Measurements from ENCODE around the gene C1RL.
"Not testable (repeated sequence)": the region's sequence is repeated elsewhere in the genome, so short reads cannot be mapped to it uniquely, and the experiment has no call there.

Gene C1RL

GRCh38 chr12:7058163-7058845 is 50.7 kb downstream of the C1RL start:
- no peaks in the 10 kb centered on the region for H3K9me3 ChIP-seq (ENCODE audit: low read length)
- H4K20me1 ChIP-seq (ENCODE audit: insufficient read depth, low read length): no peaks in the 10 kb centered on the region
- no peak overlapping the region for H3K4me2 ChIP-seq (ENCODE audit: low read length)
- H3K4me3 ChIP-seq (ENCODE audit: low read depth, low read length, poor library complexity, severe bottlenecking): no peak overlapping the region
- H3K27ac ChIP-seq (ENCODE audit: low read depth, low read length, poor library complexity, severe bottlenecking): no peak overlapping the region
- no peak overlapping the region for H2AFZ ChIP-seq (ENCODE audit: low read length)
- TF ChIP-seq EZH2 (IDR thresholded peaks at IDR 0.05; ENCODE audit: borderline replicate concordance, low read length) (no peak), CTCF (IDR thresholded peaks at IDR 0.05; ENCODE audit: low read length) (no peak)
- H3K79me2 ChIP-seq (ENCODE audit: insufficient read depth, low read length): no peaks in the 10 kb centered on the region
- no peaks in the 10 kb centered on the region for H3K36me3 ChIP-seq (ENCODE audit: insufficient read depth, low read length)
- peaks cover 4% of the 10 kb centered on the region; the same call in 1 of the 2 replicates for H3K27me3 ChIP-seq (ENCODE audit: insufficient read depth, low read length)
- no peaks in the 10 kb centered on the region for H3K4me1 ChIP-seq (ENCODE audit: insufficient read depth, low read length, severe bottlenecking)
- no peaks in the 10 kb centered on the region for H3K9me2 ChIP-seq (ENCODE audit: low read depth, low read length)
- no peaks in the 10 kb centered on the region for H3F3A ChIP-seq (ENCODE audit: insufficient read depth, low read length)
- no peak overlapping the region for H3K9ac ChIP-seq (ENCODE audit: low read length)

- H3K27me3 ChIP-seq (ENCODE audit: insufficient read depth, low read length); H3K36me3 ChIP-seq (ENCODE audit: insufficient read depth, low read length); H3K9me3 ChIP-seq (ENCODE audit: low read length); H3K27ac ChIP-seq (ENCODE audit: low read depth, low read length, poor library complexity, severe bottlenecking); H3K4me2 ChIP-seq (ENCODE audit: low read length); H3K4me3 ChIP-seq (ENCODE audit: low read depth, low read length, poor library complexity, severe bottlenecking); H4K20me1 ChIP-seq (ENCODE audit: insufficient read depth, low read length); H2AFZ ChIP-seq (ENCODE audit: low read length); H3K79me2 ChIP-seq (ENCODE audit: insufficient read depth, low read length); H3K9me2 ChIP-seq (ENCODE audit: low read depth, low read length); H3K4me1 ChIP-seq (ENCODE audit: insufficient read depth, low read length, severe bottlenecking); H3K9ac ChIP-seq (ENCODE audit: low read length); H3F3A ChIP-seq (ENCODE audit: insufficient read depth, low read length): not testable (repeated sequence)
Measured at GRCh38 chr12:7055736-7056135, 53.3 kb downstream of the C1RL start.

GRCh38 chr12:7054925-7055324 is 54.1 kb downstream of the C1RL start:
- no peak overlapping the region for H3K27ac ChIP-seq (ENCODE audit: low read depth, low read length, poor library complexity, severe bottlenecking)
- H2AFZ ChIP-seq (ENCODE audit: low read length): no peak overlapping the region
- H3K9ac ChIP-seq (ENCODE audit: low read length): no peak overlapping the region
- no peaks in the 10 kb centered on the region for H4K20me1 ChIP-seq (ENCODE audit: insufficient read depth, low read length)
- H3K4me3 ChIP-seq (ENCODE audit: low read depth, low read length, poor library complexity, severe bottlenecking): no peak overlapping the region
- H3K27me3 ChIP-seq (ENCODE audit: insufficient read depth, low read length): no peaks in the 10 kb centered on the region; the same call in 1 of the 2 replicates
- TF ChIP-seq CTCF (IDR thresholded peaks at IDR 0.05; ENCODE audit: low read length): no peak
- TF ChIP-seq EZH2 (IDR thresholded peaks at IDR 0.05; ENCODE audit: borderline replicate concordance, low read length): no peak
- H3K4me2 ChIP-seq (ENCODE audit: low read length): no peak overlapping the region
- H3K4me1 ChIP-seq (ENCODE audit: insufficient read depth, low read length, severe bottlenecking): no peaks in the 10 kb centered on the region
- H3K9me2 ChIP-seq (ENCODE audit: low read depth, low read length): no peaks in the 10 kb centered on the region
- no peaks in the 10 kb centered on the region for H3F3A ChIP-seq (ENCODE audit: insufficient read depth, low read length)
- H3K79me2 ChIP-seq (ENCODE audit: insufficient read depth, low read length): no peaks in the 10 kb centered on the region
- H3K9me3 ChIP-seq (ENCODE audit: low read length): no peaks in the 10 kb centered on the region
- no peaks in the 10 kb centered on the region for H3K36me3 ChIP-seq (ENCODE audit: insufficient read depth, low read length)

GRCh38 chr12:7049973-7050372 is 59.0 kb downstream of the C1RL start:
- not testable (repeated sequence) for H3K9me3 ChIP-seq (ENCODE audit: low read length); H3K27ac ChIP-seq (ENCODE audit: low read depth, low read length, poor library complexity, severe bottlenecking)

GRCh38 chr12:7049445-7049951 is 59.5 kb downstream of the C1RL start:
- not testable (repeated sequence) for H3K79me2 ChIP-seq (ENCODE audit: insufficient read depth, low read length); H3K36me3 ChIP-seq (ENCODE audit: insufficient read depth, low read length); H3K27me3 ChIP-seq (ENCODE audit: insufficient read depth, low read length); H3K9me3 ChIP-seq (ENCODE audit: low read length); H3K9ac ChIP-seq (ENCODE audit: low read length); H4K20me1 ChIP-seq (ENCODE audit: insufficient read depth, low read length); H3F3A ChIP-seq (ENCODE audit: insufficient read depth, low read length); H3K4me1 ChIP-seq (ENCODE audit: insufficient read depth, low read length, severe bottlenecking); H3K4me2 ChIP-seq (ENCODE audit: low read length); H2AFZ ChIP-seq (ENCODE audit: low read length); H3K4me3 ChIP-seq (ENCODE audit: low read depth, low read length, poor library complexity, severe bottlenecking); H3K9me2 ChIP-seq (ENCODE audit: low read depth, low read length); H3K27ac ChIP-seq (ENCODE audit: low read depth, low read length, poor library complexity, severe bottlenecking)

More at GRCh38 chr12:7049973-7050372, 59.0 kb downstream of the C1RL start:
- H3K36me3 ChIP-seq (ENCODE audit: insufficient read depth, low read length); H2AFZ ChIP-seq (ENCODE audit: low read length); H3K4me2 ChIP-seq (ENCODE audit: low read length); H3K4me1 ChIP-seq (ENCODE audit: insufficient read depth, low read length, severe bottlenecking); H3K27me3 ChIP-seq (ENCODE audit: insufficient read depth, low read length); H4K20me1 ChIP-seq (ENCODE audit: insufficient read depth, low read length); H3K79me2 ChIP-seq (ENCODE audit: insufficient read depth, low read length); H3K4me3 ChIP-seq (ENCODE audit: low read depth, low read length, poor library complexity, severe bottlenecking); H3F3A ChIP-seq (ENCODE audit: insufficient read depth, low read length); H3K9ac ChIP-seq (ENCODE audit: low read length); H3K9me2 ChIP-seq (ENCODE audit: low read depth, low read length): not testable (repeated sequence)
